Lower lobe of right lung (tissue), 2 donors: ENCODE data around the gene SNTG2. TPM values are rescaled to one million over a fixed set of nuclear protein-coding genes. Genes with fewer than 3 reads are reported as not detected.
A peak's percentile ranks its signal among the peaks of the same experiment; 100 is the strongest.

Experiments used
- ATAC-seq, 2 donors: fragments of 200-7000 bp; cut with Tn5 transposase; one replicate each; pipeline ENCODE4 v1.9.1; 2020 to 2022; ENCODE audit warnings: mild to moderate bottlenecking in 2 of 2, moderate library complexity in 2 of 2
- DNase-seq: peaks from one replicate; pipeline ENCODE4 v3.0.0-alpha.2; 2020
- H3K27ac ChIP-seq: fragments of 200-600 bp; one replicate; pipeline ENCODE4 v1.8.0; 2022
- H3K27me3 ChIP-seq: fragments of 200-600 bp; one replicate; pipeline ENCODE4 v1.8.0; 2022; ENCODE audit warnings: low read depth
- H3K36me3 ChIP-seq: fragments of 200-600 bp; one replicate; pipeline ENCODE4 v1.8.0; 2022; ENCODE audit warnings: mild to moderate bottlenecking
- H3K4me1 ChIP-seq: fragments of 200-600 bp; one replicate; pipeline ENCODE4 v1.8.0; 2022
- H3K4me3 ChIP-seq: fragments of 200-600 bp; one replicate; pipeline ENCODE4 v1.8.0; 2022; ENCODE audit warnings: mild to moderate bottlenecking
- H3K9me3 ChIP-seq: fragments of 200-600 bp; one replicate; pipeline ENCODE4 v1.8.0; 2022
- CTCF ChIP-seq: fragments of 200-600 bp; IDR thresholded peaks from one replicate; pipeline ENCODE4 v1.8.0; 2022; ENCODE audit warnings: antibody characterized with exemption, mild to moderate bottlenecking
- intact Hi-C: fragments of 100-400 bp; cut with DNase I; formaldehyde crosslinking; loops from one replicate; pipeline ENCODE4 v1.11.0; 2022
- total RNA-seq: library from RNA; stranded (reverse); fragmentation: NEBNext Ultra II Directional; extraction: Animal tissue kit (Norgen Biotek cat#: 25700); gene quantifications from one replicate; pipeline ENCODE4 v1.2.1, GENCODE V29; 2021
- donor health status: DM: no; HTN: yes; CAD: no; lungs with severe emphysema.

SNTG2 gene
- total RNA-seq, 1 donor from 2014 or later, result 1.4 TPM

GRCh38 chr2:1156531-1156930 is 205.9 kb downstream of the SNTG2 start:
- H3K27ac ChIP-seq, result no peak overlapping the region
- TF ChIP-seq CTCF, result no peak
- no peak for DNase-seq
- no peaks in the 10 kb centered on the region for H3K27me3 ChIP-seq
- H3K36me3 ChIP-seq, result no peaks in the 10 kb centered on the region
- no peak for ATAC-seq
- no peaks in the 10 kb centered on the region for H3K9me3 ChIP-seq
- peaks cover 9% of the 10 kb centered on the region for H3K4me1 ChIP-seq
- no peak overlapping the region for H3K4me3 ChIP-seq
- intact Hi-C loops, result no loop called here

GRCh38 chr2:1157107-1157506 is 206.5 kb downstream of the SNTG2 start:
- intact Hi-C loops, result no loop called here
- DNase-seq, result no peak

GRCh38 chr2:1159013-1159412 is 208.4 kb downstream of the SNTG2 start:
- ATAC-seq, result no peak
- Histone ChIP-seq H3K4me1 (no peaks in the 10 kb centered on the region), H3K36me3 (no peaks in the 10 kb centered on the region), H3K27me3 (no peaks in the 10 kb centered on the region), H3K27ac (no peak overlapping the region), H3K4me3 (no peak overlapping the region), H3K9me3 (no peaks in the 10 kb centered on the region)
- TF ChIP-seq CTCF, result no peak
- intact Hi-C loops, result no loop called here
- DNase-seq, result no peak

More at GRCh38 chr2:1157107-1157506, 206.5 kb downstream of the SNTG2 start:
- no peak overlapping the region for H3K4me3 ChIP-seq
- H3K27ac ChIP-seq, result no peak overlapping the region
- no peaks in the 10 kb centered on the region for H3K27me3 ChIP-seq
- peaks cover 9% of the 10 kb centered on the region for H3K4me1 ChIP-seq
- TF ChIP-seq CTCF, result no peak
- no peaks in the 10 kb centered on the region for H3K36me3 ChIP-seq
- no peaks in the 10 kb centered on the region for H3K9me3 ChIP-seq
- ATAC-seq, result no peak

GRCh38 chr2:1162246-1162645 is 211.6 kb downstream of the SNTG2 start:
- intact Hi-C loops, result no loop called here
- no peaks in the 10 kb centered on the region for H3K4me1 ChIP-seq
- no peaks in the 10 kb centered on the region for H3K36me3 ChIP-seq
- DNase-seq, result no peak
- H3K9me3 ChIP-seq, result no peaks in the 10 kb centered on the region
- H3K4me3 ChIP-seq, result no peak overlapping the region
- no peak for TF ChIP-seq CTCF
- no peak for ATAC-seq
- peak overlapping the region; percentile 65 for H3K27ac ChIP-seq
- no peaks in the 10 kb centered on the region for H3K27me3 ChIP-seq

GRCh38 chr2:1162768-1163584 is 212.3 kb downstream of the SNTG2 start:
- peak overlapping the region; percentile 65 for H3K27ac ChIP-seq

More at GRCh38 chr2:1162768-1163584, 212.3 kb downstream of the SNTG2 start:
- no peaks in the 10 kb centered on the region for H3K9me3 ChIP-seq
- DNase-seq, result no peak
- no peak overlapping the region for H3K4me3 ChIP-seq
- no peaks in the 10 kb centered on the region for H3K27me3 ChIP-seq
- intact Hi-C loops, result no loop called here
- peak; percentile 21 to 67 for ATAC-seq
- no peaks in the 10 kb centered on the region for H3K36me3 ChIP-seq
- TF ChIP-seq CTCF, result no peak
- H3K4me1 ChIP-seq, result no peaks in the 10 kb centered on the region
